H1 (cell line): ENCODE measurements around the gene KHDRBS1. TPM values are rescaled to one million over a fixed set of nuclear protein-coding genes. Genes with fewer than 3 reads are reported as not detected.

Experiments
- CHD7 ChIP-seq: fragments of 300-600 bp; sonication (generic); IDR thresholded peaks from 2 replicates; pipeline ENCODE4 v1.7.1; 2012; ENCODE audit warnings: low read length, moderate library complexity, mild to moderate bottlenecking, inconsistent platforms; ENCODE audit not compliant: insufficient replicate concordance
- EGR1 ChIP-seq: IDR thresholded peaks from 2 replicates; pipeline ENCODE4 v1.6.1; 2011; ENCODE audit warnings: low read depth, low read length, borderline replicate concordance
- EP300 ChIP-seq, 2 experiments: IDR thresholded peaks; 1 replicate in 1 of 2; 2 replicates in 1 of 2; pipeline ENCODE4 v1.6.1; 2011 to 2012; ENCODE audit warnings: low read depth in 2 of 2, low read length in 2 of 2, mild to moderate bottlenecking in 2 of 2, borderline replicate concordance in 1 of 2, inconsistent platforms in 1 of 2, moderate library complexity in 1 of 2
- EZH2 ChIP-seq: fragments of 200-600 bp; sonication (generic); IDR thresholded peaks from 2 replicates; pipeline ENCODE4 v1.7.1; 2012; ENCODE audit warnings: low read depth, mild to moderate bottlenecking, moderate library complexity, low read length, inconsistent platforms; ENCODE audit not compliant: severe bottlenecking
- HDAC2 ChIP-seq, 2 experiments: fragments of 300-600 bp in 1 of 2; sonication (generic) in 1 of 2; IDR thresholded peaks; 2 replicates each; pipeline ENCODE4 v1.6.1; 2011 to 2012; ENCODE audit warnings: low read depth in 2 of 2, low read length in 2 of 2, mild to moderate bottlenecking in 2 of 2, moderate library complexity in 2 of 2, borderline replicate concordance in 1 of 2, inconsistent platforms in 1 of 2
- KDM5A ChIP-seq: fragments of 200-600 bp; IDR thresholded peaks from 2 replicates; pipeline ENCODE4 v1.7.1; 2012; ENCODE audit warnings: mild to moderate bottlenecking, low read length, inconsistent platforms, mixed read lengths
- polyA plus RNA-seq, 7 experiments: library from polyadenylated mRNA; depleted of rRNA in 3 of 7; stranded (reverse) in 5 of 7; unstranded in 2 of 7; fragments of >200 nt in 5 of 7; fragments of 200-250 nt in 2 of 7; gene quantifications; 1 replicate in 5 of 7; 2 replicates in 1 of 7; 4 replicates in 1 of 7; pipeline versions ENCODE4 v1.2.1 to v1.2.3, GENCODE V29; 2011 to 2013; ENCODE audit warnings: missing spikeins in 2 of 7, mixed read lengths in 2 of 7
- total RNA-seq: library from RNA; stranded (reverse); fragmentation: NEBNext Ultra II Directional; extraction: Animal tissue kit (Norgen Biotek cat#: 25700); gene quantifications from 2 replicates; pipeline ENCODE4 v1.2.1, GENCODE V29; 2021

The KHDRBS1 gene
- total and polyA plus RNA-seq, 2 of the 8 experiments (the other 6 are each of a cell fraction or from before 2014, with no cell fraction given): 53.8 to 284 TPM

DNA sequence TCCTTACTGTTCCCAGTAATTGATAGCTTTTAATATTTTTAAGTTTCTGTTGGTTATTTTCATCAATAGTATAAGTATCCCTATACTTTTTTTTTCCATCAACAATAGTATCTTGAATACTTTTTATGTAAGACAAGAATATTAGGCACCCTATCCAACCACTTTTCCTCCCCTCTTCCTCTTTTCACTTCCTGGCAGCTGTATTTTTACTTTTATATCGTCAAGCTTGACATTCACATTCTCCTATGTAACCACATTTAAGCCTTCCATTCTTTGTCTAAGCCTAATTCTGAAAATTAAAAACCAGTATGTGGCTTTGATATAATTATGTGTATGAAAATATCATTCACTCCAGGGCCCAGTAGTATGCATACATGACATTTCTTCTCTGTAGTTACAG, 68.4 kb downstream of the KHDRBS1 start (continued):
- no peak for TF ChIP-seq HDAC2 (IDR thresholded peaks at IDR 0.05; ENCODE audit: borderline replicate concordance in 1 of 2, low read depth in 2 of 2, low read length in 2 of 2)
- TF ChIP-seq EZH2: no peak
- TF ChIP-seq EGR1: no peak
- no peak for TF ChIP-seq CHD7
- TF ChIP-seq EP300 (IDR thresholded peaks at IDR 0.05; ENCODE audit: borderline replicate concordance in 1 of 2, low read depth in 2 of 2, low read length in 2 of 2): no peak
- TF ChIP-seq KDM5A: no peak
